Activated naive CD4-positive, alpha-beta T cell treated with anti-CD3 and anti-CD28 coated beads, Interleukin-2, amount 10 ng/mL, durations not matched to agents 7 days and 5 days (primary cell): ENCODE results near the gene KIZ.

Source experiments
- CTCF ChIA-PET: fragments of 350-600 bp; sonication (Branson Sonifier 250); formaldehyde crosslinking; loops from one replicate; lab custom pipeline; 2021; ENCODE audit warnings: antibody characterized with exemption; lab: Charles Lee
- DNase-seq: peaks from one replicate; pipeline ENCODE4 v3.0.0-alpha.2; 2020
- H3K27ac Mint-ChIP-seq: one replicate; pipeline ENCODE4 v1.8.0; 2021; ENCODE audit warnings: mild to moderate bottlenecking, moderate library complexity, mixed read lengths
- H3K27me3 Mint-ChIP-seq: one replicate; pipeline ENCODE4 v1.8.0; 2021; ENCODE audit warnings: mild to moderate bottlenecking, mixed read lengths
- H3K36me3 Mint-ChIP-seq: one replicate; pipeline ENCODE4 v1.8.0; 2021; ENCODE audit warnings: mixed read lengths
- H3K4me1 Mint-ChIP-seq: one replicate; pipeline ENCODE4 v1.8.0; 2021; ENCODE audit warnings: mixed read lengths
- H3K4me3 Mint-ChIP-seq: one replicate; pipeline ENCODE4 v1.8.0; 2021; ENCODE audit warnings: mild to moderate bottlenecking, moderate library complexity, mixed read lengths
- H3K9me3 Mint-ChIP-seq: one replicate; pipeline ENCODE4 v1.8.0; 2021; ENCODE audit warnings: mixed read lengths

Gene KIZ, protein sequence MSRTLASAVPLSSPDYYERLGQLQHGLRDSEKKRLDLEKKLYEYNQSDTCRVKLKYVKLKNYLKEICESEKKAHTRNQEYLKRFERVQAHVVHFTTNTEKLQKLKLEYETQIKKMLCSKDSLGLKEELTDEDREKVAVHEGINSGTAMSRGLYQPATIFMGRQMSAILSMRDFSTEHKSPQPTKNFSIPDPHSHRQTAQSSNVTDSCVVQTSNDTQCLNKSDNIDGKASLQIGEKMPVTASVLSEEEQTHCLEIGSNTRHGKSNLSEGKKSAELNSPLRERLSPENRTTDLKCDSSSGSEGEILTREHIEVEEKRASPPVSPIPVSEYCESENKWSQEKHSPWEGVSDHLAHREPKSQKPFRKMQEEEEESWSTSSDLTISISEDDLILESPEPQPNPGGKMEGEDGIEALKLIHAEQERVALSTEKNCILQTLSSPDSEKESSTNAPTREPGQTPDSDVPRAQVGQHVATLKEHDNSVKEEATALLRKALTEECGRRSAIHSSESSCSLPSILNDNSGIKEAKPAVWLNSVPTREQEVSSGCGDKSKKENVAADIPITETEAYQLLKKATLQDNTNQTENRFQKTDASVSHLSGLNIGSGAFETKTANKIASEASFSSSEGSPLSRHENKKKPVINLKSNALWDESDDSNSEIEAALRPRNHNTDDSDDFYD

DNA sequence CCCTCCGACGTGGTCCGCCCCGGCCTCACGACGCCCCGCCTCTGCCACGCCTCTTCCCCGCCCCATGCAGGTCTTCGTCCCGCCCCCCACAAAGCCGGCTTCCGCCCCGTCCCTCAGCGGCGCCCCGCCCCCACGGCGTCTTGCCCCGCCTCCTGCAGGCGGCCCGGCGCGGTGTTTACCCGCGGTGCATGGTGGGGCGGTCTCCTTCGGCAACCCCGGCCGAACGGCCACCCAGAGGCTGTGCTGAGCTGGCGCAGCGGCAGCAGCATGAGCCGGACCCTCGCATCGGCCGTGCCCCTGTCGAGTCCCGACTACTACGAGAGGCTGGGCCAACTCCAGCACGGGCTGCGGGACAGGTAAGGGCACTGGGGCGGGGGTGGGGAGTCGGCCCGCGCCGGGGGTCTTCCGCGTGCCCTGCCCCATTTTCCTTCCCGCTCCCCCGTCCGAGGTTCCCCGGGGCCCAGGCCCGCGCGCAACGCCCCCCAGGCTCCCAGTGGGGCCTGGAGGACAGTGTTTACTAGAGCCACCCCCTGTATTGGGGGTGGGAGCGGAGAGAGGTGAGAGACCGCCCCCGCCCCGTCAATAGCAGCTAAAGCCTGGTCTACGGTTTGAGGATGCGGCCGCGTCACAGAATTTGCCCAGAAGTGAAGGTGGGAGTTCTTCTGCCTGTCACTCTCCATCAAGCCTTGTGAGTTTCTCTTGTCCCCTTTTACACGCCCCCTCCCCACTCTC is at the start of gene KIZ:
KIZ (plus strand) TSS at position 234 of the 732 bp plus-strand sequence; CDS start at position 268, 34 bp downstream.
- peak within 1 kb of the TSS; percentile 78 for H3K27ac Mint-ChIP-seq
- H3K36me3 Mint-ChIP-seq = no peaks in the 10 kb centered on the region
- CTCF ChIA-PET = interaction anchor here (1.2 kb wide), 1 partner anchor 11 kb away, joined by 3 read pairs; no protein-coding TSS in a partner anchor
- peak within 1 kb of the TSS; percentile 83 for H3K4me3 Mint-ChIP-seq
- no peaks in the 10 kb centered on the region for H3K9me3 Mint-ChIP-seq
- peaks cover 4% of the 10 kb centered on the region for H3K27me3 Mint-ChIP-seq
- DNase-seq = peak; percentile 96
- H3K4me1 Mint-ChIP-seq = peaks cover 18% of the 10 kb centered on the region

DNA sequence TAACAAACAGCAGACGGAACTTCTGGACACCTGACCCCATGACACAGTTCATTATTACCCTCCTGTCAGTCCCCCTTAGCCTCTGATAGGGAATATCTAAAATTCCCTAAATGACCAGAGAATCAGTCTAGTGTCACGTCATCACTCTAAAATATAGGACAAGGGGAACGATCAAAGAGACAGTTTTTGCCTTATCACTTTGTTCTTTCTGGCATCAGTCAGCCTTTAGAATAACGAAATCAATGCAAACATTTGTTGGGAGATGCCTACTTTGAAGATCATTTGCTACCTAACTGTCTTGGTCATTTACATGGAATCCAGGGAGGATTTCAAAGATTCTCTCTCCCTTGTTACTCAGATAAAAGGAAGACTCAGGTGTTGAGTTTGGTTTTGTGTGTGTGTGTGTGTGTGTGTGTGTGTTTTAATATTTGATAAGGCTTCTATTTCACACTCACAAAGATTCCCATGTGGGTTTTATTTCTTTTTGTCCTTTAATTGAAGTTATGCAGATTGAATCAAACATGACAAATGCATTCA is 48.0 kb upstream of the KIZ start:
- no peaks in the 10 kb centered on the region for H3K36me3 Mint-ChIP-seq
- H3K9me3 Mint-ChIP-seq = no peaks in the 10 kb centered on the region
- DNase-seq = no peak
- CTCF ChIA-PET = no interaction called here
- no peak overlapping the region for H3K4me3 Mint-ChIP-seq
- H3K4me1 Mint-ChIP-seq = no peaks in the 10 kb centered on the region
- no peak overlapping the region for H3K27ac Mint-ChIP-seq
- peaks cover 12% of the 10 kb centered on the region for H3K27me3 Mint-ChIP-seq

DNA sequence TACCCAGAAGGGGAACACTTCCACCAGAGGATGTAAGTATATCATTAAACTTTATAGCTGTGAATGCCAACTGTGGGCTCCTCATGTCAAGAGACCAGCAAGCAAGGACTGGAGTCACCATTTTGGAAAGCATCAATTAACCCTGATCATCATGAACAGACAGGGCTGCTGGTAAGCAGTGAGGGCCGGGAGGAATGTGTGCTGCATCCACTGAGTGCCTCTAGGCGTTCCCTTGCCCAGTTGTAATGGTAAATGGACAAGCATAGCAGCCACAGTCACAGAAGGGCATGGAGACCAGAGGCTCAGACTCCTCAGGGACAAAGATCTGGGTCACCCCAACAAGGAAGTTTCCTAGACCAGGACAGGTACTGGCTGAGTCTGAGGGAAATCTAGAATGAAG is 43.3 kb upstream of the KIZ start:
- Mint-ChIP-seq H3K27ac (no peak overlapping the region), H3K4me1 (no peaks in the 10 kb centered on the region), H3K9me3 (no peaks in the 10 kb centered on the region), H3K27me3 (peaks cover 23% of the 10 kb centered on the region), H3K4me3 (no peak overlapping the region), H3K36me3 (no peaks in the 10 kb centered on the region)
- DNase-seq = no peak
- CTCF ChIA-PET = no interaction called here

DNA sequence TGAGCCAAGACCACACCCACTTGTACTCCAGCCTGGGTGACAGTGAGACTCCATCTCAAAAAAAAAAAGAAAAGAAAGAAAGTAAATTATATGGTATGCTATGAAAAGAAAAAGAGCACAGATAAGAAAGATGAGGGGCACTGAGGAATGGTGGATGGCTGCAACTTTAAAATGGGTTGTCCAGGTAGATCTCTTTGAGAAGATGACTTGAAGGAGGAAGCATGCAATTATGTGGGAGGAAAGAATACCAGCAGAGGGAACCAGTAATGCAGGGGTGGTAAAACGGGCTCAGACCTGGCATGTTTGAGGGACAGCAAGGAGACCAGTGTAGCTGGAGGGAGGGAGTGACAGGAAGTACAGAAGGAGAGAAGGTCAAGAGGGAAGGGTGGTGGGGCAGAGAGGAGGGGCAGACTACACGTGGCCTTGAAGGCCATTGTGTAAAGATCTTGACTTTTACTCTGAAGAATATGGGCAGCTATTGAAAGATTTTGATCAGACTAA is 42.0 kb upstream of the KIZ start:
- Mint-ChIP-seq H3K4me1 (no peaks in the 10 kb centered on the region), H3K4me3 (no peak overlapping the region), H3K27me3 (peaks cover 20% of the 10 kb centered on the region), H3K27ac (no peak overlapping the region), H3K36me3 (no peaks in the 10 kb centered on the region), H3K9me3 (no peaks in the 10 kb centered on the region)
- CTCF ChIA-PET = no interaction called here
- DNase-seq = no peak

DNA sequence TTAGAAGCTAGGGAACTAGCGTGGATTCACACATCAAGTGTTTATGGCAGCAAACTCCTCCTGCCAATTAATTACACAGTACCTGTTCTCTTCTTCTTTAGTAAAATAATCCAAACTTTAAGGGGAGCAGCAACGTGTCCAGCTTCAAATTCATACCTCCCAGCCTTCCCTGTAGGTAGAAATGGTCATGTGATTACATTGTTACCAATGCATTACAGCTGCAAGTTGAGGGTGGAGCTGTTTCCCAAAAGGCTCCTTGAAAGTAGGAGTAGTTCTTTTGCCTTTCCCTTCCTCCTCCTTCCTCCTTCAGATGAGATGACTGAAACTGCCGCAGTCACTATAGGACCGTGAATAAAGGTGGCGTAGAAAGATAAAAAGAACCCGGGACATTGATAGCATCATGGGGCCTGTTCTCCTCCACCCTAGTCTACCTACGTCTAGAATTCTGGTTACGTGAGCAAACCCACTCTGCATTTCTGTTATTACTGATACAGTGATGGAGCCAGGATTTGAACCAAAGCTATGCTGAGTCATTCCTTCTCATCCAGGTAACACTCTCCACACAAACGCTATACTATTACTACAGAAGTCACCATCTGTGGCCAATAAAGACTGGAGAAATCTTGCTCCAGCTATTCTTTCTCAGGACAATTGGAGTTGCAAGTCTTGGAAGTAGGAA is 37.9 kb upstream of the KIZ start:
- H3K9me3 Mint-ChIP-seq = no peaks in the 10 kb centered on the region
- no peak for DNase-seq
- peaks cover 37% of the 10 kb centered on the region for H3K27me3 Mint-ChIP-seq
- H3K4me3 Mint-ChIP-seq = no peak overlapping the region
- H3K27ac Mint-ChIP-seq = no peak overlapping the region
- H3K36me3 Mint-ChIP-seq = no peaks in the 10 kb centered on the region
- no peaks in the 10 kb centered on the region for H3K4me1 Mint-ChIP-seq
- CTCF ChIA-PET = no interaction called here

DNA sequence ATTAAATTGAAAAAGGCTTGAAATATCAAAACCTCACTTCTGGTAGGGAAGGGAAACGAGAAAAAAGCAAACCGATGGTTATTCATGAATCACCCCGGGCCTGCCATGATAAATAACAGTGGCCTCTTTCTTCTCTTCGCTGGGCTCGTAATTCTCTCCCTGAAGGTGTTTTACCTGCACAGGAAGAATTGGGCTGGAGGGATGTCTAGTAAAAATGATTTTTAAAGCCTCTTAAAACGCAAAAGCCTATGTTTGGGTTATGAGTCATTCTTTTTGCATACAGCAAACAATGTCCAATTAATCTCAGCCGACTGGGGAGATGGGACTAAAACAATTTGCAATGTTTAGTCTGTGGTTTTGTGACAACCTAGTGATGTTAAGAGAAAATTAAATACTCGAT is 36.5 kb upstream of the KIZ start:
- Mint-ChIP-seq H3K9me3 (no peaks in the 10 kb centered on the region), H3K27me3 (peaks cover 46% of the 10 kb centered on the region)
- CTCF ChIA-PET = no interaction called here

DNA sequence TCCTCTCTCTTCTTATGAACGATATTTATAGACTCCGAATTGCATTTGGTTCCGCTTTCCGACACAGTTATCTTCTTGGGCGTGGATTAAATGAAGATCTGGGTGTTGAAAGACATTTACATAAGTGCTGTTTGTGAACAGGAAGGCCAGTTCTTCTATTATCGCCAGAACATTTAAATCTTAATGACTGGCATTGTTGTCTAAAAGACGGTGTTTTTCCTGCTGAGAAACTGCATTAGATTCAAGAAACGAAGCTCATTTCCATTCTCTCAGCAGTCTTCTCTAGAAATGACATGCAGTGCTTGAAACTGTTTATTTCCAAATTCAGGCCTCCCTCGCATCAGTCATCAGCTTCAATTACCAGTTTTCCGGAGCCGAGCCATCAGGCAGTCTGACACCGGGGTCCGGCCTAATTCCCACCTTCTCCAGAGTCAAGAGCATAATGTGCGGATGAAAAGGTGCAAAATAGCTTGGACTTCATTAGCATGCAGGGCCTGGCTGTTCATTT is 35.7 kb upstream of the KIZ start:
- no peak for DNase-seq
- Mint-ChIP-seq H3K9me3 (no peaks in the 10 kb centered on the region), H3K36me3 (no peaks in the 10 kb centered on the region), H3K27ac (no peak overlapping the region), H3K27me3 (peaks cover 47% of the 10 kb centered on the region), H3K4me1 (no peaks in the 10 kb centered on the region), H3K4me3 (no peak overlapping the region)
- CTCF ChIA-PET = no interaction called here

More for the DNA sequence above, 36.5 kb upstream of the KIZ start:
- H3K4me3 Mint-ChIP-seq = no peak overlapping the region
- no peaks in the 10 kb centered on the region for H3K36me3 Mint-ChIP-seq
- H3K4me1 Mint-ChIP-seq = no peaks in the 10 kb centered on the region
- DNase-seq = no peak
- H3K27ac Mint-ChIP-seq = no peak overlapping the region

DNA sequence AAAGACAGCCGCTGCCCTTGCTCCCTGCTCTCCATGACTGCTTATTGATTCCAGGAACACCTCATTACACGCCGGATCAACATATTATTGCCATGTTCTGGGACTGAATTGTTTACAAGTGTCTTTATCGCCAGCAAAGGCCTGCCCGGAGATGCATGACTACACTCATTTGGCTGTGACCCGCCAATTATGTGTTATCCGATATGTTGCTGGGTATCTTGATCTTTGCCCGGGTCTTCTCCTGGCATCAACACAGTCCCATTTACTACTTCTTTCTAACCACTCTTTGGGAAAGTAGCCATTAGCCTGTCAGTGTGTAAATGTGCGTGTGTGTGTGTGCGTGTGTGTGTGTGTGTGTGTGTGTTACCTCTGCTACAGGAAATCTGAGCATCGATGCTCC is 35.2 kb upstream of the KIZ start:
- no peaks in the 10 kb centered on the region for H3K36me3 Mint-ChIP-seq
- no peaks in the 10 kb centered on the region for H3K4me1 Mint-ChIP-seq
- no peaks in the 10 kb centered on the region for H3K9me3 Mint-ChIP-seq
- no peak overlapping the region for H3K4me3 Mint-ChIP-seq
- no peak for DNase-seq
- CTCF ChIA-PET = no interaction called here
- H3K27ac Mint-ChIP-seq = no peak overlapping the region
- H3K27me3 Mint-ChIP-seq = peaks cover 50% of the 10 kb centered on the region

DNA sequence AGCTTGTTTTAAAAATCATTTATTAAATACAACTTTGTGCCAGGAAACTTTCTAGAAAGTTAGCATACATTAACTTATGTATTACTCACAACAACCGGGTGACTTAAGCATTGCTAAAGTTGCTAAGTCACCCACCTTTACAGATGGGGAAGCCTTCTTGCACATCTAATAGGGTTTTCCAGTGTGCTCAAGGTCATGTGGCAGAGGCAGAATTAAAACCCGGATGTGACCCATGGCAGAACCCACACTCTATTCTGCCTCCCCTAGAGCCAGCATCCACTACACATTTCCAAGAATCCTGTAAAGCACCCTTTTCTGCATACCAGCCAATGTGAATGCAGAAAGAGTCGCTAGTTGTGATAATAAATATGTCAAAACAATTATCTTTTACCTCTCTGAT is 33.1 kb upstream of the KIZ start:
- CTCF ChIA-PET = no interaction called here
- Mint-ChIP-seq H3K4me3 (no peak overlapping the region), H3K36me3 (no peaks in the 10 kb centered on the region), H3K27me3 (peaks cover 69% of the 10 kb centered on the region), H3K27ac (no peak overlapping the region), H3K9me3 (no peaks in the 10 kb centered on the region), H3K4me1 (peaks cover 2% of the 10 kb centered on the region)
- DNase-seq = no peak

DNA sequence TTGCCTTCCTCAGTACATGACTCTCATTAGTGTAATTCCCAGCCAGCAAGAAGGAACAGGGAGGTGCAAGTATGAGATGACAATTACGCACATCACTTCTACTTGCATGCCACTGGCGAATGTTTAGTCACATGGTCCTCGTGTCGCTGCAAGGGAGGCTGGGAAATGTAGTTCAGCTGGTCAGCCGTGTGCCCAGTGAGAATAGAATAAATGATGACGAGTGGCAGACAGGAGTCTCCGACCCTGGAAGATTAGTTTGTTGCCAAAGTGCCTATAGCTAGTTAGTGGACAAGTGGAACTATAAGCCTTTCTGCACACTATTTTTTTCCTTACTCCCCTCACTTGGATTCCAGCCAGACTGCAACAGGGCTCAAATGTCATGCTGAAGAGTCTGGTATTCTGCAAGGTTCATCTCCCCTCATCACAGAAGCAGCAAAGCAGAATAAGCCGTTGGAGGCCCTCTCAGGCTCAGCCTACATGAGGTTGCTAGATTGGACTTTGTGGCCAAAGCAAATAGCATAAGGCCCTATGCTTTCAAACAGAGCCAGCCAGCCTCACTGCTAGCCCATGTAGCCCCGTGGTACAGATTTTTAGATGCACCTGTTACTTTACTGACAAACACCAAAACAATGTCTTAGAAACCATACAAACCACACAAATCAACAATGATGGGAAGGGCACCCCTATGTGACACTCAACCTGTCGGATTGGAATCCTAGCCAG is 29.4 kb upstream of the KIZ start:
- Mint-ChIP-seq H3K4me1 (peaks cover 28% of the 10 kb centered on the region), H3K27me3 (peaks cover 85% of the 10 kb centered on the region), H3K4me3 (no peak overlapping the region), H3K27ac (no peak overlapping the region), H3K36me3 (peaks cover 6% of the 10 kb centered on the region), H3K9me3 (no peaks in the 10 kb centered on the region)
- CTCF ChIA-PET = no interaction called here
- no peak for DNase-seq

DNA sequence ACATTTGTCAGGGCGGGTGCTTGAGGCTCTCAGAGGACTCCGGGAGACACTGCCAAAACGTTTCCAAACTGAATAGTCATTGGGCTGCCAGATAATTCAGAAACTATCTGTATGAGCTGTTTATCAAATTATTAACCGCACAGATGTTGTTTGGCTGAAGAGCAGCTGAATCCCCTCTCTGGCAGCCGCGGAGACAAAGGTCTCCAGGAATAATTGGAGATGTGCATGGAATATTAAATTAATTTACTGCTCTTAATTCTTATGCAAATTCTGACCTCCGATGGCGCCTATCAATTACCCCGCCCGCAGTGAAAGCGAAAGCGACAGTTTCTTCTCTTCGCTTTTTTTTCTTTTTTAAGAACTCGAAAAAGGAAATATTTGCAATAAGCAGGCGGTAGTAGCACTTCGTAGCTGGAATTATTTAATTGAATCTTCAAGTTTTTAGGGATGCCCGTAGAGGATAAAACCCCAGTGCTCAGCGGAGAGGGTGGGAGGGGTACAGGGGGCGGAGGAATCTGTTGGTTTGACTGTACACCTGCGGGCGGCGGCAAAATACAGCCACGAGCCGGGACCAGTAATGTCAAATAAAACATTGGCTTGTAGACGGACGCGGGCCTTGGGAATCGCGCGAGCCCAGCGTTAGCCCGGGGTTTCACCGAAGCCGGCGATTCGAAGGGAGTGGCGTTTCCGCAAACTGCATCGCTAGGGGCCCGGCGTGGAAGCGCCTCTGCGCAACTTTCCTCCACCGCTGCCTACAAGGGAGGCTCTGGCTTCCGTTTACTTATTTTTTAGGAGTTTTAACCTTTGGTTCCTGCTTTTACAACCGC is 25.9 kb upstream of the KIZ start:
- Mint-ChIP-seq H3K27ac (peak overlapping the region; percentile 76), H3K4me1 (peaks cover 51% of the 10 kb centered on the region), H3K9me3 (no peaks in the 10 kb centered on the region), H3K4me3 (peak overlapping the region; percentile 70), H3K27me3 (peaks cover 89% of the 10 kb centered on the region), H3K36me3 (peaks cover 11% of the 10 kb centered on the region)
- peak; percentile 70 for DNase-seq
- CTCF ChIA-PET = no interaction called here

DNA sequence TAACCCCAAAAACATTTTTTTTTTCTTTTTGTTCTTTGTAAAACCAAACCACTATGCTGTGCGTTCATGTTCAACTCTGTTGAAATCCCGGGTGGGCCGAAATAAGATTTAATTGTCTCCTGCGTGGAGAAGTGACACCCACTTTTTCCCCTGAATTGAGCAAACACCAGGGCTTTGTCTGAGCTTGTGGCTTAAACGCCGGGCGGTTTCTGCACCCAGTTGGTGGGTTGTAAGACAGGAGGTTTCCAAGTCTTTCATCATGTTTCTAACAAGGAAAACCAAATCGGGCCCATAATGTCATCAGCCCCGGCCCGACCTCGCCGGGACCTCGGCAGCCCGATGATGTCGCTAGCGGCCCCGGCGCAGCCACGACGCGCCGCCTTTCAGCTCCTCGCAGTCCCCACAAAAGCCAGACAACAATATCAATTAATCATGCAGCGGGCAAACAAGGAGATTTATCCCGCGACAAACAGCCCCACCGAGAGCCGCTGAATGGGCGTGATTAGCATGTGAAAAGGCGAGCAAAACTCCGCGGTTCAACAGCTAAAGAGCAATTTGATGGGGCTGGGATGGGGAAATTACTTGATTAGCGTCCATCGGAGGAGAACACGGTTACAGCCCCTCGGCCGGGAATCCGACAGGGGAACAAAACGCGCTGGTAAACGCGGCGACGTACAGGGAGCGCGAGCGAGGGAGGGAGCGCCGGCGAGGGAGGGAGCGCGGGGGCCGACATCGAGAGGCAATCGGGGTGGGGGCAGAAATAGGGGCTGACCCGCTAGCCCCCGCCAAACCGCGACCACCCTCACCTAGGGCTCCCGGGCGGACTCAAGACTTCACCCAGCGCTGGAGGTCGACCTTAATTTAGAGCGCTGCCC is 25.1 kb upstream of the KIZ start:
- Mint-ChIP-seq H3K27me3 (peaks cover 91% of the 10 kb centered on the region), H3K9me3 (no peaks in the 10 kb centered on the region), H3K27ac (peak overlapping the region; percentile 76), H3K4me1 (peaks cover 51% of the 10 kb centered on the region), H3K4me3 (peak overlapping the region; percentile 70), H3K36me3 (peaks cover 11% of the 10 kb centered on the region)
- peak; percentile 39 for DNase-seq
- CTCF ChIA-PET = interaction anchor here (1.8 kb wide), 1 partner anchor 53 kb away, joined by 5 read pairs; no protein-coding TSS in a partner anchor
